ENCODE measurements around the gene CPA1.

The CPA1 gene

GRCh38 chr7:130383187-130383980 is 3.1 kb downstream of the CPA1 start:
- TF ChIP-seq CEBPB (IDR thresholded peaks at IDR 0.05) (no peak), TEAD4 (IDR thresholded peaks at IDR 0.05) (no peak), CREB1 (IDR thresholded peaks at IDR 0.05; ENCODE audit: low read depth) (no peak), RAD21 (IDR thresholded peaks at IDR 0.05; ENCODE audit: low read depth) (no peak), FOXM1 (IDR thresholded peaks at IDR 0.05; ENCODE audit: borderline replicate concordance, low read depth) (no peak), YY1 (IDR thresholded peaks at IDR 0.05; ENCODE audit: low read depth) (no peak), ZBTB7A (IDR thresholded peaks at IDR 0.05; ENCODE audit: low read depth) (no peak), EGR1 (IDR thresholded peaks at IDR 0.05) (no peak), USF1 (IDR thresholded peaks at IDR 0.05) (no peak), TAF1 (IDR thresholded peaks at IDR 0.05; ENCODE audit: low read depth) (no peak), NFIC (IDR thresholded peaks at IDR 0.05) (no peak), REST (IDR thresholded peaks at IDR 0.05; ENCODE audit: low read depth) (no peak), MAX (IDR thresholded peaks at IDR 0.05) (no peak)

GRCh38 chr7:130384371-130384801 is 4.1 kb downstream of the CPA1 start:
- TF ChIP-seq MAX (IDR thresholded peaks at IDR 0.05) = no peak

- TF ChIP-seq TCF12 (IDR thresholded peaks at IDR 0.05; ENCODE audit: low read depth) (no peak), TEAD4 (IDR thresholded peaks at IDR 0.05) (no peak), CREB1 (IDR thresholded peaks at IDR 0.05; ENCODE audit: low read depth) (no peak), EGR1 (IDR thresholded peaks at IDR 0.05) (no peak)
Measured at GRCh38 chr7:130384841-130385599, 4.7 kb downstream of the CPA1 start.

- TF ChIP-seq RAD21 (IDR thresholded peaks at IDR 0.05; ENCODE audit: low read depth) = no peak
- no peak for TF ChIP-seq MAX (IDR thresholded peaks at IDR 0.05)
- TF ChIP-seq CEBPB (IDR thresholded peaks at IDR 0.05) = no peak
- no peak for TF ChIP-seq ZBTB7A (IDR thresholded peaks at IDR 0.05; ENCODE audit: low read depth)
- no peak for TF ChIP-seq CREB1 (IDR thresholded peaks at IDR 0.05; ENCODE audit: low read depth)
Measured at GRCh38 chr7:130385600-130386066, 5.3 kb downstream of the CPA1 start.

- TF ChIP-seq TEAD4 (IDR thresholded peaks at IDR 0.05) = no peak
- no peak for TF ChIP-seq MAX (IDR thresholded peaks at IDR 0.05)
- no peak for TF ChIP-seq RAD21 (IDR thresholded peaks at IDR 0.05; ENCODE audit: low read depth)
- no peak for TF ChIP-seq REST (IDR thresholded peaks at IDR 0.05; ENCODE audit: low read depth)
- TF ChIP-seq EGR1 (IDR thresholded peaks at IDR 0.05) = no peak
Measured at GRCh38 chr7:130386876-130387275, 6.6 kb downstream of the CPA1 start.

GRCh38 chr7:130387306-130387627 is 7.0 kb downstream of the CPA1 start:
- no peak for TF ChIP-seq RAD21 (IDR thresholded peaks at IDR 0.05; ENCODE audit: low read depth)
- no peak for TF ChIP-seq EGR1 (IDR thresholded peaks at IDR 0.05)
- TF ChIP-seq REST (IDR thresholded peaks at IDR 0.05; ENCODE audit: low read depth) = no peak
- no peak for TF ChIP-seq FOXM1 (IDR thresholded peaks at IDR 0.05; ENCODE audit: borderline replicate concordance, low read depth)
- TF ChIP-seq EP300 (IDR thresholded peaks at IDR 0.05; ENCODE audit: borderline replicate concordance) = no peak
- no peak for TF ChIP-seq CEBPB (IDR thresholded peaks at IDR 0.05)
- TF ChIP-seq YY1 (IDR thresholded peaks at IDR 0.05; ENCODE audit: low read depth) = no peak
- TF ChIP-seq USF1 (IDR thresholded peaks at IDR 0.05) = no peak
- TF ChIP-seq TCF12 (IDR thresholded peaks at IDR 0.05; ENCODE audit: low read depth) = no peak
- TF ChIP-seq TEAD4 (IDR thresholded peaks at IDR 0.05) = no peak
- TF ChIP-seq TAF1 (IDR thresholded peaks at IDR 0.05; ENCODE audit: low read depth) = no peak
